GM13976 (cell line): ENCODE data around the gene FOXL1.

Experiments used
- DNase-seq: peaks from one replicate; pipeline ENCODE4 v3.0.0; 2012; ENCODE audit warnings: low spot score
- CTCF ChIP-seq: IDR thresholded peaks from 2 replicates; pipeline ENCODE4 v1.5.1; 2012; ENCODE audit warnings: borderline replicate concordance, mild to moderate bottlenecking; ENCODE audit not compliant: insufficient read depth; ENCODE audit errors: extremely low read depth, missing control alignments, control extremely low read depth
- in situ Hi-C: fragments of 300-500 bp; cut with MboI; formaldehyde crosslinking; loops from one replicate; pipeline ENCODE4 v1.12.0; 2022; ENCODE audit warnings: low sequenced_read_pairs, mixed read lengths, inconsistent platforms; ENCODE audit not compliant: unreplicated experiment

The FOXL1 gene

GRCh38 chr16:86559802-86560305 is 18.5 kb upstream of the FOXL1 start:
- no peak for TF ChIP-seq CTCF
- no peak for DNase-seq
- in situ Hi-C loops: loop anchor here (10.0 to 25.0 kb wide), 2 partner anchors 495 to 727 kb away; no protein-coding TSS in a partner anchor

DNA sequence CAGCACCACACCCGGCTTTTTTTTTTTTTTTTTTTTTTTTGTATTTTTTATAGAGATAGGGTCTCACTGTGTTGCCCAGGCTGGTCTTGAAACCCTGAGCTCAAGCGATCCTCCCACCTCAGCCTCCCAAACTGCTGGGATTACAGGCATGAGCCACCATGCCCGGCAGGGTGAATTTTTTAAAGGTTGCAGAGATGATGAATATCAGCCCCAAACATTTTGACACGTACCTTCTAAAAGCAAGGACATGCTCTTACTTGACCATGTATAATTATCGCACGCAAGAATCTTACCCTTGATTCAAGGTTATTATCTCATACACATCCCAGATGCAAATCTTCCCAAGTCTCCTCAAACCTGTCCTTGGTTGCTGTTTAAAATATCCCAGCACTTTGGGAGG is 16.0 kb upstream of the FOXL1 start:
- TF ChIP-seq CTCF: no peak
- in situ Hi-C loops: loop anchor here (10.0 to 25.0 kb wide), 2 partner anchors 492 to 725 kb away; no protein-coding TSS in a partner anchor
- DNase-seq: no peak

GRCh38 chr16:86563469-86564345 is 14.6 kb upstream of the FOXL1 start:
- peak; percentile 97 for TF ChIP-seq CTCF
- in situ Hi-C loops: loop anchor here (10.0 to 25.0 kb wide), 2 partner anchors 491 to 724 kb away; no protein-coding TSS in a partner anchor
- DNase-seq: peak; percentile 91

GRCh38 chr16:86565181-86565631 is 13.1 kb upstream of the FOXL1 start:
- DNase-seq: no peak
- TF ChIP-seq CTCF: no peak
- in situ Hi-C loops: loop anchor here (10.0 to 25.0 kb wide), 2 partner anchors 490 to 722 kb away; no protein-coding TSS in a partner anchor

DNA sequence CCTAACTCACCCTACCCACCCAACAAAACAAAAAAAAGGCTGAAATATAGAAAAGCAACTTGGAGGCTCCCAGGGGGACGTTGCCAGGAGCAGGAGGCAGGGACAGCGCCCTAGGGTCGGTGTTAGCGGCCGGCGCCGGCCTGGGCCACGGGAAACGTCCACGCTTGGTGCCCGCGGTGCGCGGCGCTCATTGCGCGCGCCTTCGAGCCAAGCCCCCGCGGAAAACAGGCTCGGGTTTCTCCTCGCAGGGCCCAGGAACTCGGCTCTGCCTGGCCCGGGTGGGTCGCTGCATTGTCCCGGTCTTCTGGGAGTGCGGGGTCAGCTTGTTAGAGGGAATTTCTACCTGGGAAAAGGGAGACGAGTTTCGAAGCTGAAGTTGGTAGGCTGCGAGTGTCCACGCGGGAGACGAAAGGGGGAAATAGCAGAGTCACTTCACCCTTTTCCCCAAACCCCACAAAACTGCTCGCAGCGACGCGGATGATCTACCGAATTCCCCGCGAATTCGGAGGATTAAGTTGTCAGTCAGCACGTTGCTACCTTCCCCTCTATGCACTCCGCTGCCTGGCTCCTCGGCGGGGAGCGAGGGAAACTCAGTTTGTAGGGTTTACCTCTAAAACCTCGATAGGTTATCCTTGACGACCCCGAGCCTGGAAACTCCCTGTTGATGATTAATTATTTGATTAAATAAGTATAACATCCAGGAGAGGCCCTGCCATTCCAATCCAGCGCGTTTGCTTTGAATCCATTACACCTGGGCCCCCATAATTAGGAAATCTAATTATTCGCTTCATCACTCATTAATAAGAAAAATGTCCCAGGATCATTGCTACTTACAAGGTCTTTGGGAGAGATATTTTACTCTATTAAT is 12.5 kb upstream of the FOXL1 start:
- no peak for TF ChIP-seq CTCF
- in situ Hi-C loops: loop anchor here (10.0 to 25.0 kb wide), 2 partner anchors 489 to 721 kb away; no protein-coding TSS in a partner anchor
- DNase-seq: no peak

DNA sequence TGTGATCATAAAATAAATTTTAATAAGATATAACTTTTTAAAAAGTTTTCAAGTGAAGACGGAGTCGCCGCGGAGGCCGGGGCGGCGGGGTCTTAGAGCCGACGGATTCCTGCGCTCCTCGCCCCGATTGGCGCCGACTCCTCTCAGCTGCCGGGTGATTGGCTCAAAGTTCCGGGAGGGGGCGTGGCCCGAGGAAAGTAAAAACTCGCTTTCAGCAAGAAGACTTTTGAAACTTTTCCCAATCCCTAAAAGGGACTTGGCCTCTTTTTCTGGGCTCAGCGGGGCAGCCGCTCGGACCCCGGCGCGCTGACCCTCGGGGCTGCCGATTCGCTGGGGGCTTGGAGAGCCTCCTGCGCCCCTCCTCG is 11.8 kb upstream of the FOXL1 start, which contains the start of gene FOXC2:
FOXC2 (plus strand) TSS at position 229 of the 365 bp plus-strand sequence. CDS start 507 bp downstream, outside the sequence.
- TF ChIP-seq CTCF: no peak
- in situ Hi-C loops: loop anchor here (10.0 to 25.0 kb wide), 2 partner anchors 488 to 721 kb away; no protein-coding TSS in a partner anchor
- DNase-seq: no peak
